ENCODE measurements around the gene ANKRD44.

DNA sequence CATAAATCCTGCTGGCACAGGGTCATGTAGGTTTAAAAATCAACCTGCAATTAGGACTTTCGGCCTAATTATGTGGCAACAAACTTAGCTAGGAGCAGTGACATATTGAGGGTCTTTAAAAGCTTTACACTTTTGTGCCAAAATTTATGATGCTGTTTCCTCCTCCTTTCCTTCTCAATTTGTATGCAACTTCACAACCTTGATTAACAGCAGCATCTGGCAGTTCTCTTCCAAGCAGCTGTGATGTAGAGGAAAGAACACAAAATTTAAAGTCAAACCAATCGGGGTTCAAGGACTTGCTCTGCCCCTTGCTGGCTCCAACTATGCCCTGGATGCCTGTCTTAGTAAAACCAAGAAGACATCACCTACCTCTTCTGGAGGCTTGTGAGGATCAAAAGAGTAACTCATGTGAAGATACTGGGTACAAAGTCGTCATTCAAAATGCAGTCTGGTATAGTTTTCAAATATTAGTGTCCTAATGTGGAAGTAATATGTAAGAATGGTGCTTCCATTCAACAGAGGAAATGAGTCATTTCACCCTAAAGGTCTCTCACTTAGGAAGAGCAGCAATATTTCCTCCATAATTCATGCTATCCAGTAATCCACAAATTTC lies 94.7 kb downstream of the ANKRD44 start:
- TF ChIP-seq POLR2AphosphoS5 (IDR thresholded peaks at IDR 0.05; ENCODE audit: low read depth, low read length), result no peak
- TF ChIP-seq SIN3A (IDR thresholded peaks at IDR 0.05; ENCODE audit: borderline replicate concordance, insufficient read depth, low read length), result no peak
- no peak for TF ChIP-seq REST (IDR thresholded peaks at IDR 0.05; ENCODE audit: insufficient read depth in 1 of 2, low read depth in 2 of 2, low read length in 2 of 2)
- no peak for TF ChIP-seq TAF1 (IDR thresholded peaks at IDR 0.05; ENCODE audit: borderline replicate concordance, insufficient read depth, low read length)

Data from PFSK-1 (cell line).